Measurements from ENCODE around the gene NOCT.
"Not testable (repeated sequence)": the region's sequence is repeated elsewhere in the genome, so short reads cannot be mapped to it uniquely, and the experiment has no call there.

NOCT gene

DNA sequence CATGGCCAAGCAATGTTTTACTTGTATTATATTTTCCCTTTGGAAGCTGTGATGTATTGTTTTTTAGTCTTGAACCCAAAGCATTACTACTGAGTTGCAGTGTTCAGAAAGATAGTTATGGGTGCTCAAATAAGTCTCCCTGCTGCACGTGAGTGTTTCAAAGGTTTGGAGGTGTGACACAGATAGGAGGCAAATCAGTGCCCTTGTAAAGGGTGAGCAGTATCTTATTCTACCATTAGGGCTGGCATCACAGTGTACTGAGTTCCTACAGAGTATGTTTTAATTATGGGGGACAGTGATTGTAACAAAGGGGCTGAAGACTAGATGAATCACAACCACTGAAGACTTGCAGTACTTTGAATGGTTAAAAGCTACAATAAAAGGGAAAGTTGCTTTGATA lies 38.3 kb downstream of the NOCT start:
- no peak for DNase-seq

DNA sequence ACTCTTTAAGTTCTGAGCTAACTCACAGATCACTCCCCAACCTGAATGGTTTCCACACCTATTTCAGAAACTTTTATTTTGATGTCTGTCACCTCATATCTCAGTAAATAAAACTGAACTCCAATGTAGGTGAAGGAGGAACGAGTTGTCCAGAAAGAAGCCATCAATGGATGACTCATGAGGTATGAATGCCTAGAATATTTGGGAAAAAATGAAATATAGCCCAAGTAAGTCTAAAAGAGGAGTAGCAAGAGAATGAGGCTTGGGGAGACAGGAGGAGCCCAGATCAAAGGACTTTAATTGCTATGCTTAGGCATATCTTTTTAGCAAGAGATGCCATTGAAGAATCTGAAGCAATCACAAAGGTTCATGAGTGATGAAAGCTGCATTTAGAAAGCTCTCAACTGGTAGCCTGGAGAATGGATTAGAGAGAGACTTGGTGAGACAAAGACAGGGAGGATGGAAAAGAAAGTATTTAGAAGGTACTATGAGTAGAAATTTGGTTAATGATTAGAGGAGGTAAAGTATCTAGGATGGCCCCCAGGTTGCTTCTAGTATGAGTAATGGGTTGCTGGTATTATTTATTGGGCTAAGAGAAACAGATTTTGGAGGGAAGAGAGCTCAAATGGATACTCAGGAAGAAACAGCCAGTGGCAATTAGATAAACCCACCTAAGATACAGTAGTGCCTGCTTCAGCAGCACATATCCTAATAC lies 39.4 kb downstream of the NOCT start:
- no peak for DNase-seq

DNA sequence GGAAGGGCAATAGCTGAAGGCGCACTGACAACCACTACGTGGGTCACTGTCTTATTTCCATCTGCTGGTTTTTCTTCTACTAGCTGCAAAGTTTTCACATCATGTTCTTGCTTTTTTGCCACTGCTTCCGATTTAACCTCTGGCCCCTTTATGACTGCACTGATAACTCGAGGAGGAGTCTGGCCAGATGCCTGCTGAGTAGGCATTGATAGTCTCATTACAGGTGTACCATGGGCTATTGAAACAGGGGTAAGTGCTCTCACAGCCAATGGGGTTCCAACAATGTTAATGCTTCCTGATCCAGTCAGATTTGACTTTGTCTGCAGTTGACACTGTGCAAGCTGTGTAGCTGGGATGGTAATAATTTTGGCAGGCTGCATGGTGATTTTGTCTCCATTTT lies 43.4 kb downstream of the NOCT start:
- DNase-seq: not testable (repeated sequence)

DNA sequence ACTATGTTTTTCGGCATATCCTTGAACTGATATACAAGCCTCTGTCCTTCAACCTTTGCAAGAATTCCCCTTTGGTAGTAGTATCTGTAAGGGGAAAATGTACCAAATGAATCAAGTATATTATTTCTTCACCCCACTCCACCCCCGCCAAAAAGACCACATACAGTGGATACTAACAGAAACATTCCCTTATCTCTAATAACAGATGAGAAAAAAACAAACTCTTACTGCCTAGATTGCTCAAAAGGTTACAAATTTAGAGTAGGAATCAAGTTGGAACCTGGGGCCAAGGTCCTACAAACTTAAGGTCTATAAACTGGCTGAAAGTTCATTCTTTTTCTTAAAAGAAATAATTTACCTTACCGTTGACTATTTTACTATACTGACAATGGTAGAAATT lies 45.0 kb downstream of the NOCT start:
- DNase-seq: no peak

DNA sequence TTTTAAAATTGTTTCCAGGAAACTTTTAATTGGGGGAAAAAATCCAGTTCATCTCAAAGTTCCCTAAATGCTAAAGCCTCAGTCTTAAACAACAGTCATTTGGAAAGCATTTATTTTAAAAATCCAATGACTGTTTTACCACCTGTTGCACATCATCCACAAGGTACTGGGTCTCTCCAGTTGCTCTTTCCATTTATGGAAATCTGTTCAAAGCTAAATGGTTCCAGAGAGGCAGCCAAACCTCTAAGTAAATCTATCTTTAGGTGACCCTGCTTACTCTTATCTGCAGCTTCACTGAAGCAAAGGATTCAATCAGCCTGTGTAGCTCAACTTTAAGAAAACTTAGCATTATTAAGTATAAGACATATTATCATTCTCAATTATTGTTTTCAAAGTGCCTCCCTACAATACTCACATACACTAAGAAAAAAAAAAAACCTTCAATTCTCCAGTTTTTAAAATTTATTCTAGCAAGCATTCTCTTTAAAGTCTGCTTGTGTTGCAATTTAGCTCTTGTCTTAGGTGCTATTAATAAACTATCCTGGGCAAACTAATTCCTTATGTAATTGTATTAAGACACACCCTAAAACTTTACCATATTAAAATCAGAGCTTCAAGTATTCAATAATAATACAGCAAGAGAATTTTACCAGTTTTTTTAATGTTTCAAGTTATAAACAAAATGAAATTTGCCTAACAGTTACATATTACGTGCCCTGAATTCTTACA lies 60.6 kb downstream of the NOCT start:
- DNase-seq: no peak

DNA sequence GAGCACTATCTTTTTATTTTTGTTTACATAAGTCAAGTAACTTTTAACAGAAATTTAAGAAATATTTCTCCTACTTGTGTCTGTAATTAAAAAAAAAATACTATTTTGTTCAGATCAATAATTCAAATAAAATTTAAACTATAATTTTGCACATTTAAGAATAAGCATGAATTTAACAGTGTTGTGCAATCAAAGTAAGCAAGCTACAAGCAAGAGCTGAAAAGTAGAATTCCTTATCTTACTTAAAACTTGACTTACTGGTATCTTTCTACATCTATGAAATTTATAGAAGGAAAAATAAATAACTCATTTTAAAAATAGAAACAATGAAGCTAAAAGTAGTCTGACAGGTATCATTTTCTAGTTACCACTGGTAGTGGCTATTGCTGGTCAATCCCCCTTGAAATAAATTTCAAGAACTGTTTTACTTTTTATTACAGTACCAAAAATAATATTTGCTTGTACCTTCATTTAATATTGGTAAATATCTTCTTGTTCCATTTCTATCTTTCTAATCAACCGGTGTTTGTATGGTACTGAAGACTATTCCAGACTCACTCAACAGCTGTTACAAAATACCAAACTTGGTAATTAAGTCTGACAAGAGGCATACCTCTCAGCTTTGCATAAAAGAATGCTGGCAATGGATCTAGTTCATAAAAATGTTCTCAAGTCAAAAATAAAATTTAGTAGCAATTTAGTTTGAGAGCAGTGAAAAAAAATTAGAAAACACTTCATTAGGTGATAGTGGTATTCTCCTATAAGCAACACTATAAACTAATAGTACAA lies 62.2 kb downstream of the NOCT start:
- DNase-seq: no peak

DNA sequence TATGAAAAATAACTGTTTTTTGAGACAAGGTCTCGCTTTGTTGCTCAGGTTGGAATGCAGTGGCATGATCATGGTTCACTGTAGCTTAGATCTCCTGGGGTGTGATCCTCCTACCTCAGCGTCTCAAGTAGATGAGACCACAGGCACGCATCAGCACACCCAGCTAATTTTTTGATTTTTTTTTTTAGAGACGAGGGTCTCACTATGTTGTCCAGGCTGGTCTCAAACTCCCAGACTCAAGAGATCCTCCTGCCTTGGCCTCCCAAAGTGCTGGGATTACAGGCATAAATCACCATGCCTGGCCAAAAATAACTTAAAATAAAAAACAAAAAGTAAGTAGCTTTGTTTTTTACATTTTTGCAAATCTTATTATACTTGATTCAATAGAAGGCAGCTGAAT lies 63.3 kb downstream of the NOCT start:
- DNase-seq: no peak

DNA sequence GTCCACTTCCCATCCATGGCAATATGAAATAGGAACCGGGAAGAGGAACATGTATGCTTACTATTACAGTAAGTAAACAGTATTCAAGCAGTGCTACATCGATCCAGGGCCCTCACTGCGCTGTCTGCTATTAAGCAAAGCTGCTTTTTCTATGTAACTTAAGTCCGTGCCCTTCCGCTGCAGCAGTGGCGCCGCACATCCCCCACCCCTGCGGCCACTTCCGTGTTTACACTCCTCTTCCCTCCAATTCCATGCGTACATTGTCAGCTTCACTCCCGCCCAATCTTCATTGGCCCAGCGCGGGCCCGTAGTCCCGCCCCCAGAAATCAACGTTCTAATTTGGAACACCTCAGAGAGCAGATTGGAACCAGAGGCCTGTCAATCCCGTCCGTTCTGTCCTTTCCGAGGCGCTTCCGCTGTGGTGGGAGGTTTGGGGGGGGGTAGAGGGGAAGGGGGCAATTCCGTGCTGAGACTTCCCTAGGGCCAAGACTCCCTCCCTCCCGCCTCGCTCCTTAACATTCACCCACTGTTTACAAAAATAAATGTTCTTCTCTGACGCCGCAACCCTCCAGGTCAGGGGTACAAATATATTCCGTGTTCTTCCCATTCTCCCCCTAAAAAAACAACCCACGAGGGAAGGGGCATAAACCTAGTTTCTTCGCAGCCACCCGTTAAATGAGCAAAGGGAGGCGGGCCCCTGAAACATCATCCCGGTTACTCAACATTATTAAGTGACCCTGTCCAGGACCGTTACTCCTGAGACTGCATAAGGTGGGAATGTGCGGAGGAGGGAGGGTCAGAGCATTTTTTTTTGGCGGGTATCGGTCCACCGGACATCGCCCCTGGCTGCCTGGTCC lies 67.4 kb downstream of the NOCT start:
- peak; percentile 95 for DNase-seq

DNA sequence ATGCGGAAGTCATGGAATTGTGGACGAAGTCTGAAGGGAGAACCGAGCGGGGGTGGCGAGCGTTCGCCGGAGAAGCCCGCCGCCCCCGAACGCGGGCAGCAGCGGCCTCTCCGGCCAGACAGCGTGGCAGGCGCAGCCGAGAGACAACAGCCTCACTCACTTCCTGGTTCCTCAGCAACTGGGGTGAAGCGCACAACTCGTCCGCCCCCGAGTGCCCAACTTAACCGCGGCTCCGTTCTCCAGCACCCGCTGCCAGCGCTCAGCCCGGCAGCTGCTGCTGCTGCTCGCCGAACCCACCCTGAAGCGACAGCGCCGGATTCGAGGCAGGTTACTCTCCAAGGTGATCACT lies 68.0 kb downstream of the NOCT start:
- peak; percentile 66 for DNase-seq

DNA sequence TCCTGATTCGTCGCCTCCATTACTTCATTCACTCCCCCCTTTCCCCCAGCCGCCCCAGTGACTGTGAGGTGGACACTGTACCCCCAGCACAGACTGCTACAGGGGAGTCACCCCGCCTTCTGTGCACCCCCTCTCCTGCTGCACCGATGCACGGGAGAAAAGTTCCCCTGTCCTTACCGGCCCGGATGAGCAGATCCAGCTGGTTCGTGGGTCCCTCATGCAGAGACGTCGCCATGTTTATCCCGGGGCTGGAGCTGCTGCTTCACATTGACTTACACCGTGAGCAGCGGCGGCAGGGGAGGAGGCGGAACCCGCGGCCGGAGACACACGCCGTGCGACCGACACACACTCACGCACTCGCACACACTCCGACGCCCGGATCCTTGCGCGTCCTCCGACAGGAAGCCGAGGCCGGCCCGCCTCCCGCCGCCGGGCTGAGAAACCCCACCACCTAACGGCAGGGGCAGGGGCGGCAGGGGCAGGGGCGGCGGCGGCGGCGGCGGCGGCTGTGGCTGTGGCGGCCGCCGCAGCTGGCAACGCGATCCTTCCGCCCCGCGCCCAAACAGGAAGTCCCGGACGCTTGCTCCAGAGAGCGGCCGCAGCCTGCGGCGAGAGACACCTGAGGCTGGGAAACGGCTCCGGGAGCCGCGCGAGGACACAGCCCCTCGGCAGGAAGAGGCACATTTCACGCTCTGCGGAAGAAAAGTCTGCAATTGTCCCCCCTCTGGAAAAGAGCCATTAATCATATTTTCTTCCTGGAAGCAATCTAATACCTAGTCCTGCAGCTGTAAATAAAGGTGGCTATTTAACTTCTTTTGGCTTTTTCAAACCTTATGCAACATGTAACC lies 68.6 kb downstream of the NOCT start:
- peak; percentile 84 for DNase-seq

DNA sequence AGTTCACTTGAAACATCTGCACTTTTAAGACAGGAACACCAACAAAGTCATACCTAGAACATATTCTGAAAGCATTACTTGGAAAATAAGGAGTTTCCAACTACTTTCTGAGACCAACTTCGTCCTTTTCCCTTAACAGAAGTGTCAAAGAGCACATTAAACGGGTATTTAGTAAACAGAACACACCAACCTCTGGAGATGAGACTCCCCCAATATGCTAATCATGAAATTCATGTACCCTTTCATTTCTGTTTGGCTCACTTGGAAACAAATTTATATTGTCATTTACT lies 69.2 kb downstream of the NOCT start:
- no peak for DNase-seq

DNA sequence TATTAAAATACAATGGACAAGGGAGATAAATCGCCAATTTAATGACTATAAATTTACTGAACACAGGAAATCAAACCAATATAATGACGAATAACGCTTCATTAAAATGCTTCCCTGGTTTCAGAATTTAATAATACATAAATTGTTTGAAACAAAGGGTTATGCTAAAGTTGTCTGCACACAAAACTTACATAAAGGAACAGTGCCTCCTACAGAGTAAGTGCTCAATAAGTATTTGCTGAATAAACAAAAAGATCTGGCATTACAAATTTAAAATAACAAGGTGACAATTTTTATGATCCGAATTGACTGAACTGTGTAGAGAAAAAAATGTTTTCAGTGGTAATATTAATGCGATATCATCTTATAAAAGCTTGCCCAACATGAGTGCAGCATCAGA lies 69.6 kb downstream of the NOCT start:
- DNase-seq: peak; percentile 29

DNA sequence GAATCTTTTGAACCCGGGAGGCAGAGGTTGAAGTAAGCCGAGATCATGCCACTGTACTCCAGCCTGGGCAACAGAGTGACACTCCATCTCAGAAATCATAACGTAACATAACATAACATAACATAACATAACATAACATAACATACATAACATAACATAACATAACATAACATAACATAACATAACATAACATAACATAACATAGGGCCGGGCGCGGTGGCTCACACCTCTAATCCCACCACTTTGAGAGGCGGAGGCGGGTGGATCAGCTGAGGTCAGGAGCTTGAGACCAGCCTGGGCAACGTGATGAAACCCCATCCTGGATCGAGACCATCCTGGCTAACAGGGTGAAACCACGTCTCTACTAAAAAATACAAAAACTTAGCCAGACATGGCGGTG lies 76.7 kb downstream of the NOCT start:
- no peak for DNase-seq

Measured in RPMI8226 (cell line).